ENCODE data around the gene SET. TPM values are rescaled to one million over a fixed set of nuclear protein-coding genes. Genes with fewer than 3 reads are reported as not detected.

SET gene
- polyA plus RNA-seq, 1 of the 3 experiments (the other 2 are of a cell fraction), result 64.6 TPM

DNA sequence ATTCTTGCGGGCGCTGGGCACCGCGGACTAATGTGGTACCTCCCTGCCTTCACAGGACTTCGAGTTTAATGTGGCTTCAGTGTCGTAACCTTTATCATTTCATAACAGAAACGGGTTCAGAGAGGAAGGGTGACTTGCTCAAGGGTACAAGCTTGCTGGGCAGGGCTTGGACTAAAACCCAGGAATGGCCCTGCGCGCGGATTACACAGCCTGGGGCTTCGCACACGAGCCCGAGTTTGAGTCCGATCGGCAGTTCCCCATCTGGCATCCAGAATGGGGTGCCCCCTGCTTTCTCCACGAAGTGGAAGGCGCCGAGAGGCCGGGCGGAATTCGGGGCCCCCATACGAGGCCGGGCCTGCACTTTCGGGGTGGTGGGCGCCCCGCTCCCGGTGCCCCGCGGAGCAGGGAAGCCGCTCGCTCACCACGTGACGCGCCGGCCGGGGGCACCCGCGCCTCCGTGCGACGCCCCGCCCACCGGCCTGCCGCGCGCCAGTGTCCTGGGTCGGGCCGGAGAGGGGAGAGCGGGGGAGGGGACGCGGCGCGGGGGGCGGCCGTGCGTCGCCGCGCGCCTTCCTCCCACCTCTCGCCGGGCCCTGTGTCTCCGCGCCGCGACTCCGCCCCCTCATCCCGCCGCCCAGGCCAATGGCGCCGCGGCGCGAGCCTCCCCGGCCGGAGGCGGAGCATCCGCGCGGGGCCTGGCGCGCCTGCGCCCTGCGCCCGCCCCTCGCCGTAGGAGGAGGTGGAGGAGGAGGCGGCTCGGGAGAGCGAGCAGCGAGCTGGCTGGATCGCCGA is at the start of gene SET (continued):
- TF ChIP-seq TEAD4 (IDR thresholded peaks at IDR 0.05; ENCODE audit: borderline replicate concordance, insufficient read depth) (no peak), EP300 (IDR thresholded peaks at IDR 0.05; ENCODE audit: borderline replicate concordance in 1 of 2, low read depth in 1 of 2, low read length in 1 of 2) (no peak), SIN3A (IDR thresholded peaks at IDR 0.05; ENCODE audit: borderline replicate concordance, low read depth, low read length) (no peak), GABPA (IDR thresholded peaks at IDR 0.05; ENCODE audit: low read depth) (no peak), YY1 (IDR thresholded peaks at IDR 0.05; ENCODE audit: low read depth) (no peak)
- TF ChIP-seq, protein P1, sequence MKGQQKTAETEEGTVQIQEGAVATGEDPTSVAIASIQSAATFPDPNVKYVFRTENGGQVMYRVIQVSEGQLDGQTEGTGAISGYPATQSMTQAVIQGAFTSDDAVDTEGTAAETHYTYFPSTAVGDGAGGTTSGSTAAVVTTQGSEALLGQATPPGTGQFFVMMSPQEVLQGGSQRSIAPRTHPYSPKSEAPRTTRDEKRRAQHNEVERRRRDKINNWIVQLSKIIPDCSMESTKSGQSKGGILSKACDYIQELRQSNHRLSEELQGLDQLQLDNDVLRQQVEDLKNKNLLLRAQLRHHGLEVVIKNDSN (IDR thresholded peaks at IDR 0.05; ENCODE audit: borderline replicate concordance, low read depth), result peak; percentile 90
- TF ChIP-seq, protein P2, sequence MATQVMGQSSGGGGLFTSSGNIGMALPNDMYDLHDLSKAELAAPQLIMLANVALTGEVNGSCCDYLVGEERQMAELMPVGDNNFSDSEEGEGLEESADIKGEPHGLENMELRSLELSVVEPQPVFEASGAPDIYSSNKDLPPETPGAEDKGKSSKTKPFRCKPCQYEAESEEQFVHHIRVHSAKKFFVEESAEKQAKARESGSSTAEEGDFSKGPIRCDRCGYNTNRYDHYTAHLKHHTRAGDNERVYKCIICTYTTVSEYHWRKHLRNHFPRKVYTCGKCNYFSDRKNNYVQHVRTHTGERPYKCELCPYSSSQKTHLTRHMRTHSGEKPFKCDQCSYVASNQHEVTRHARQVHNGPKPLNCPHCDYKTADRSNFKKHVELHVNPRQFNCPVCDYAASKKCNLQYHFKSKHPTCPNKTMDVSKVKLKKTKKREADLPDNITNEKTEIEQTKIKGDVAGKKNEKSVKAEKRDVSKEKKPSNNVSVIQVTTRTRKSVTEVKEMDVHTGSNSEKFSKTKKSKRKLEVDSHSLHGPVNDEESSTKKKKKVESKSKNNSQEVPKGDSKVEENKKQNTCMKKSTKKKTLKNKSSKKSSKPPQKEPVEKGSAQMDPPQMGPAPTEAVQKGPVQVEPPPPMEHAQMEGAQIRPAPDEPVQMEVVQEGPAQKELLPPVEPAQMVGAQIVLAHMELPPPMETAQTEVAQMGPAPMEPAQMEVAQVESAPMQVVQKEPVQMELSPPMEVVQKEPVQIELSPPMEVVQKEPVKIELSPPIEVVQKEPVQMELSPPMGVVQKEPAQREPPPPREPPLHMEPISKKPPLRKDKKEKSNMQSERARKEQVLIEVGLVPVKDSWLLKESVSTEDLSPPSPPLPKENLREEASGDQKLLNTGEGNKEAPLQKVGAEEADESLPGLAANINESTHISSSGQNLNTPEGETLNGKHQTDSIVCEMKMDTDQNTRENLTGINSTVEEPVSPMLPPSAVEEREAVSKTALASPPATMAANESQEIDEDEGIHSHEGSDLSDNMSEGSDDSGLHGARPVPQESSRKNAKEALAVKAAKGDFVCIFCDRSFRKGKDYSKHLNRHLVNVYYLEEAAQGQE (IDR thresholded peaks at IDR 0.05; ENCODE audit: low read depth, low read length), result no peak

DNA sequence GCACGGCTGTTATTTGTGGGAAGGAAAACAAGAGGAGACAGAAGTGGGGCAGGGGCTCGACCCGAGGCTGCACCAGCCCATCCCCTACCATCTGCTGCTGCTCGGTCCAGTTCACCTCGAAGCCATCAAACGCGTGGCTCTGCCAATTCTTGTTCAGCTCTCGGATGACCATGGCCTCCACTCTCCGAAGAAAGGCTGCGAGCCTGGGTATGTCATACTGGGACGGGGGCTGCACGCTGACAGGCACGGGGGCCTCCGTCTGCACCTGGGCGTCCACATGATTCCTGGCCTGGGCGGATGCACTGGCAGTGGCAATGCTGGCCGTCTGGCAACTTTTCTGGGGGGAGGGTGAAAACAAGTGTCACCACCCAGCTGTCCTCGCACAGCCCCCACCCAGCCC is 48.4 kb upstream of the SET start:
- peaks cover 39% of the 10 kb centered on the region; the same call in 1 of the 2 replicates for H3K79me2 ChIP-seq (ENCODE audit: insufficient read depth)
- H3K27me3 ChIP-seq (ENCODE audit: insufficient read depth), result no peaks in the 10 kb centered on the region
- no peak overlapping the region for H3K4me2 ChIP-seq
- H3K9me2 ChIP-seq, result no peaks in the 10 kb centered on the region
- peaks cover 5 to 12% of the 10 kb centered on the region in 2 experiments for H3K36me3 ChIP-seq (replicated peaks in 1 of 2; ENCODE audit: control insufficient read depth in 1 of 2, insufficient read depth in 2 of 2, low read length in 1 of 2)
- CTCF ChIA-PET, result no interaction called here
- 96% methylated on average over 13 of the region's 18 CpGs for WGBS (ENCODE audit: low lambda C conversion rate)
- no peak overlapping the region for H2AFZ ChIP-seq (ENCODE audit: low read depth)
- H3K4me3 ChIP-seq (ENCODE audit: low read depth in 2 of 2, low read length in 1 of 2), result no peak overlapping the region
- TF ChIP-seq ELF1 (IDR thresholded peaks at IDR 0.05) (no peak), GATA2 (CRISPR knock-in tag; IDR thresholded peaks at IDR 0.05) (no peak), YY1 (IDR thresholded peaks at IDR 0.05; ENCODE audit: low read depth) (no peak), POLR2AphosphoS5 (IDR thresholded peaks at IDR 0.05; ENCODE audit: low read depth, low read length) (no peak), RCOR1 (IDR thresholded peaks at IDR 0.05; ENCODE audit: low read length) (no peak), TAF1 (IDR thresholded peaks at IDR 0.05; ENCODE audit: borderline replicate concordance, low read depth, low read length) (no peak), GABPA (IDR thresholded peaks at IDR 0.05; ENCODE audit: low read depth) (no peak), RFX5 (IDR thresholded peaks at IDR 0.05; ENCODE audit: low read length) (no peak), MXI1 (IDR thresholded peaks at IDR 0.05; ENCODE audit: low read depth, low read length) (no peak), FOXM1 (IDR thresholded peaks at IDR 0.05; ENCODE audit: low read depth) (no peak), SIN3A (IDR thresholded peaks at IDR 0.05; ENCODE audit: borderline replicate concordance, low read depth, low read length) (no peak), EP300 (IDR thresholded peaks at IDR 0.05; ENCODE audit: borderline replicate concordance in 1 of 2, low read depth in 1 of 2, low read length in 1 of 2) (no peak), NFIC (IDR thresholded peaks at IDR 0.05; ENCODE audit: borderline replicate concordance) (no peak)
- TF ChIP-seq, protein P3, sequence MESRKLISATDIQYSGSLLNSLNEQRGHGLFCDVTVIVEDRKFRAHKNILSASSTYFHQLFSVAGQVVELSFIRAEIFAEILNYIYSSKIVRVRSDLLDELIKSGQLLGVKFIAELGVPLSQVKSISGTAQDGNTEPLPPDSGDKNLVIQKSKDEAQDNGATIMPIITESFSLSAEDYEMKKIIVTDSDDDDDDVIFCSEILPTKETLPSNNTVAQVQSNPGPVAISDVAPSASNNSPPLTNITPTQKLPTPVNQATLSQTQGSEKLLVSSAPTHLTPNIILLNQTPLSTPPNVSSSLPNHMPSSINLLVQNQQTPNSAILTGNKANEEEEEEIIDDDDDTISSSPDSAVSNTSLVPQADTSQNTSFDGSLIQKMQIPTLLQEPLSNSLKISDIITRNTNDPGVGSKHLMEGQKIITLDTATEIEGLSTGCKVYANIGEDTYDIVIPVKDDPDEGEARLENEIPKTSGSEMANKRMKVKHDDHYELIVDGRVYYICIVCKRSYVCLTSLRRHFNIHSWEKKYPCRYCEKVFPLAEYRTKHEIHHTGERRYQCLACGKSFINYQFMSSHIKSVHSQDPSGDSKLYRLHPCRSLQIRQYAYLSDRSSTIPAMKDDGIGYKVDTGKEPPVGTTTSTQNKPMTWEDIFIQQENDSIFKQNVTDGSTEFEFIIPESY (IDR thresholded peaks at IDR 0.05; ENCODE audit: borderline replicate concordance, low read depth), result no peak
- TF ChIP-seq, protein P4, sequence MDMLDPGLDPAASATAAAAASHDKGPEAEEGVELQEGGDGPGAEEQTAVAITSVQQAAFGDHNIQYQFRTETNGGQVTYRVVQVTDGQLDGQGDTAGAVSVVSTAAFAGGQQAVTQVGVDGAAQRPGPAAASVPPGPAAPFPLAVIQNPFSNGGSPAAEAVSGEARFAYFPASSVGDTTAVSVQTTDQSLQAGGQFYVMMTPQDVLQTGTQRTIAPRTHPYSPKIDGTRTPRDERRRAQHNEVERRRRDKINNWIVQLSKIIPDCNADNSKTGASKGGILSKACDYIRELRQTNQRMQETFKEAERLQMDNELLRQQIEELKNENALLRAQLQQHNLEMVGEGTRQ (IDR thresholded peaks at IDR 0.05; ENCODE audit: borderline replicate concordance, low read depth, low read length), result no peak
- no peak overlapping the region for H3K27ac ChIP-seq (ENCODE audit: low read depth in 2 of 2, low read length in 1 of 2)
- H4K20me1 ChIP-seq (ENCODE audit: insufficient read depth), result no peaks in the 10 kb centered on the region
- DNase-seq, result no peak
- H3K4me1 ChIP-seq (ENCODE audit: control insufficient read depth in 1 of 2, insufficient read depth in 2 of 2, low read depth in 1 of 2, low read length in 1 of 2), result peaks cover 7 to 17% of the 10 kb centered on the region in 2 experiments; a peak in 2 of 4 replicates
- H3K9me3 ChIP-seq, result no peaks in the 10 kb centered on the region
- POLR2A ChIA-PET, result no interaction called here
- H3K9ac ChIP-seq, result no peak overlapping the region
- H3F3A ChIP-seq (replicated peaks; ENCODE audit: insufficient read depth), result peaks cover 10% of the 10 kb centered on the region

Data from SK-N-SH (cell line).